SK-N-MC (cell line): ENCODE data around the gene SLC43A3.
"Not testable (repeated sequence)": the region's sequence is repeated elsewhere in the genome, so short reads cannot be mapped to it uniquely, and the experiment has no call there.

Experiments
- DNase-seq: peaks from one replicate; pipeline ENCODE4 v3.0.0-alpha.2; 2011; ENCODE audit warnings: low read depth, low spot score
- H3K27ac ChIP-seq: fragments of 200-600 bp; sonication (generic); 2 replicates; pipeline ENCODE4 v1.5.1; 2016; ENCODE audit warnings: mixed run types
- H3K36me3 ChIP-seq: fragments of 200-600 bp; sonication (generic); 2 replicates; pipeline ENCODE4 v1.6.1; 2017; ENCODE audit warnings: antibody characterized with exemption, low read length, mixed read lengths; ENCODE audit not compliant: insufficient read depth
- H3K4me3 ChIP-seq: fragments of 200-600 bp; sonication (generic); 2 replicates; pipeline ENCODE4 v1.5.1; 2016
- H3K9ac ChIP-seq: fragments of 200-600 bp; sonication (generic); 2 replicates; pipeline ENCODE4 v1.8.0; 2017; ENCODE audit warnings: mixed run types, mixed read lengths; ENCODE audit not compliant: insufficient read length
- H3K9me3 ChIP-seq: fragments of 200-600 bp; sonication (generic); 2 replicates; pipeline ENCODE4 v1.6.1; 2017; ENCODE audit warnings: low read depth, mild to moderate bottlenecking, antibody characterized with exemption, low read length, moderate library complexity, mixed read lengths
- EZH2 ChIP-seq: fragments of 200-600 bp; sonication (generic); IDR thresholded peaks from one replicate; pipeline ENCODE4 v1.6.1; 2017; ENCODE audit warnings: antibody characterized with exemption
- FOXP2 ChIP-seq: optimal IDR thresholded peaks from 2 replicates; pipeline ENCODE3; 2011; ENCODE audit warnings: mild to moderate bottlenecking, moderate library complexity; ENCODE audit not compliant: insufficient read depth; ENCODE audit errors: extremely low read length, control extremely low read depth
- POLR2AphosphoS5 ChIP-seq: IDR thresholded peaks from 2 replicates; pipeline ENCODE4 v1.6.1; 2012; ENCODE audit warnings: mild to moderate bottlenecking, low read depth, low read length, borderline replicate concordance

Gene SLC43A3

GRCh38 chr11:57363131-57364080, 63.5 kb downstream of the SLC43A3 start:
- TF ChIP-seq POLR2AphosphoS5 (no peak), EZH2 (no peak), FOXP2 (no peak)
- H3K36me3 ChIP-seq = no peaks in the 10 kb centered on the region
- no peaks in the 10 kb centered on the region for H3K9me3 ChIP-seq
- DNase-seq = no peak
- no peak overlapping the region for H3K4me3 ChIP-seq
- no peak overlapping the region for H3K27ac ChIP-seq
- no peak overlapping the region for H3K9ac ChIP-seq

GRCh38 chr11:57361926-57362325, 65.0 kb downstream of the SLC43A3 start:
- TF ChIP-seq POLR2AphosphoS5 = no peak
- no peak for TF ChIP-seq EZH2
- no peak overlapping the region for H3K27ac ChIP-seq
- H3K4me3 ChIP-seq = no peak overlapping the region
- no peaks in the 10 kb centered on the region for H3K9me3 ChIP-seq
- no peak overlapping the region for H3K9ac ChIP-seq
- H3K36me3 ChIP-seq = no peaks in the 10 kb centered on the region
- DNase-seq = no peak

GRCh38 chr11:57361420-57361819, 65.5 kb downstream of the SLC43A3 start:
- DNase-seq, H3K36me3 ChIP-seq, H3K9ac ChIP-seq, H3K4me3 ChIP-seq, H3K27ac ChIP-seq, H3K9me3 ChIP-seq: not testable (repeated sequence)

- H3K27ac ChIP-seq = no peak overlapping the region
- no peak overlapping the region for H3K4me3 ChIP-seq
- no peaks in the 10 kb centered on the region for H3K36me3 ChIP-seq
- TF ChIP-seq POLR2AphosphoS5 (no peak), EZH2 (no peak), FOXP2 (no peak)
- H3K9me3 ChIP-seq = no peaks in the 10 kb centered on the region
- no peak for DNase-seq
- H3K9ac ChIP-seq = no peak overlapping the region
Measured at GRCh38 chr11:57360991-57361390, 65.9 kb downstream of the SLC43A3 start.

- Histone ChIP-seq H3K9me3 (no peaks in the 10 kb centered on the region), H3K4me3 (no peak overlapping the region), H3K36me3 (no peaks in the 10 kb centered on the region), H3K9ac (no peak overlapping the region), H3K27ac (no peak overlapping the region)
- TF ChIP-seq POLR2AphosphoS5 (no peak), FOXP2 (no peak), EZH2 (no peak)
- DNase-seq = no peak
Measured at GRCh38 chr11:57359896-57360690, 66.8 kb downstream of the SLC43A3 start.

GRCh38 chr11:57359396-57359795, 67.5 kb downstream of the SLC43A3 start:
- no peaks in the 10 kb centered on the region for H3K9me3 ChIP-seq
- no peak overlapping the region for H3K27ac ChIP-seq
- H3K4me3 ChIP-seq = no peak overlapping the region
- H3K36me3 ChIP-seq = no peaks in the 10 kb centered on the region
- no peak for DNase-seq
- no peak for TF ChIP-seq POLR2AphosphoS5
- no peak for TF ChIP-seq EZH2
- TF ChIP-seq FOXP2 = no peak
- no peak overlapping the region for H3K9ac ChIP-seq

- DNase-seq = no peak
- Histone ChIP-seq H3K27ac (no peak overlapping the region), H3K9ac (no peak overlapping the region), H3K9me3 (no peaks in the 10 kb centered on the region), H3K36me3 (no peaks in the 10 kb centered on the region), H3K4me3 (no peak overlapping the region)
- TF ChIP-seq FOXP2 = no peak
- TF ChIP-seq POLR2AphosphoS5 = no peak
- no peak for TF ChIP-seq EZH2
Measured at GRCh38 chr11:57358991-57359390, 67.9 kb downstream of the SLC43A3 start.

GRCh38 chr11:57358543-57358961, 68.4 kb downstream of the SLC43A3 start:
- Histone ChIP-seq H3K4me3 (no peak overlapping the region), H3K27ac (no peak overlapping the region), H3K36me3 (no peaks in the 10 kb centered on the region), H3K9me3 (no peaks in the 10 kb centered on the region), H3K9ac (no peak overlapping the region)
- DNase-seq = no peak
- TF ChIP-seq FOXP2 (no peak), EZH2 (no peak), POLR2AphosphoS5 (no peak)

GRCh38 chr11:57357856-57358255, 69.1 kb downstream of the SLC43A3 start:
- no peak for TF ChIP-seq POLR2AphosphoS5
- no peak for TF ChIP-seq FOXP2
- TF ChIP-seq EZH2 = no peak
- Histone ChIP-seq H3K9me3 (no peaks in the 10 kb centered on the region), H3K36me3 (no peaks in the 10 kb centered on the region), H3K4me3 (no peak overlapping the region), H3K27ac (no peak overlapping the region), H3K9ac (no peak overlapping the region)
- DNase-seq = no peak
